SK-N-SH treated with all-trans-retinoic acid at 6 μM for 48 hours (cell line): ENCODE measurements around the gene CDX1.
A peak's percentile ranks its signal among the peaks of the same experiment; 100 is the strongest.

Source experiments
- ATAC-seq: fragments of 200-7000 bp; cut with Tn5 transposase; 3 replicates; pipeline ENCODE4 v1.9.1; 2020; ENCODE audit warnings: mild to moderate bottlenecking, moderate library complexity
- ARNTL ChIP-seq: fragments of 450-650 bp; formaldehyde crosslinking; IDR thresholded peaks from 2 replicates; pipeline ENCODE4 v1.5.0; 2020; ENCODE audit warnings: low read depth, mild to moderate bottlenecking, moderate library complexity, borderline replicate concordance
- BACH2 ChIP-seq: fragments of 250-450 bp; sonication (Bioruptor Pico); IDR thresholded peaks from 2 replicates; pipeline ENCODE4 v1.9.0; 2021; ENCODE audit warnings: mild to moderate bottlenecking, borderline replicate concordance
- CSDC2 ChIP-seq: fragments of 250-450 bp; sonication (Bioruptor Pico); IDR thresholded peaks from 2 replicates; pipeline ENCODE4 v1.5.0; 2020; ENCODE audit warnings: mild to moderate bottlenecking, moderate library complexity
- ESRRG ChIP-seq: fragments of 250-450 bp; sonication (Bioruptor Pico); IDR thresholded peaks from 2 replicates; pipeline ENCODE4 v1.6.1; 2021; ENCODE audit warnings: mild to moderate bottlenecking
- GLIS3 ChIP-seq: fragments of 250-450 bp; sonication (Bioruptor Pico); IDR thresholded peaks from 2 replicates; pipeline ENCODE4 v1.5.0; 2020; ENCODE audit warnings: mild to moderate bottlenecking, moderate library complexity
- ISL1 ChIP-seq: fragments of 250-450 bp; sonication (Bioruptor Pico); IDR thresholded peaks from 2 replicates; pipeline ENCODE4 v2.1.2; 2022; ENCODE audit warnings: mild to moderate bottlenecking, moderate library complexity
- OSR1 ChIP-seq: fragments of 250-450 bp; sonication (Bioruptor Pico); IDR thresholded peaks from 2 replicates; pipeline ENCODE4 v1.8.0; 2022; ENCODE audit warnings: moderate library complexity, mild to moderate bottlenecking, inconsistent platforms
- RARB ChIP-seq: fragments of 250-450 bp; sonication (Bioruptor Pico); IDR thresholded peaks from 2 replicates; pipeline ENCODE4 v1.8.0; 2021; ENCODE audit warnings: mild to moderate bottlenecking, moderate library complexity
- TCF4 ChIP-seq: fragments of 250-450 bp; sonication (Bioruptor Pico); IDR thresholded peaks from 2 replicates; pipeline ENCODE4 v1.8.0; 2021; ENCODE audit warnings: mild to moderate bottlenecking, moderate library complexity, borderline replicate concordance
- ZC3H10 ChIP-seq: fragments of 250-450 bp; sonication (Bioruptor Pico); IDR thresholded peaks from 2 replicates; pipeline ENCODE4 v1.5.1; 2021; ENCODE audit warnings: mild to moderate bottlenecking, moderate library complexity
- ZFP3 ChIP-seq: fragments of 250-450 bp; sonication (Bioruptor Pico); IDR thresholded peaks from 2 replicates; pipeline ENCODE4 v1.5.0; 2020; ENCODE audit warnings: mild to moderate bottlenecking, moderate library complexity
- ZFP30 ChIP-seq: fragments of 450-650 bp; formaldehyde crosslinking; IDR thresholded peaks from 2 replicates; pipeline ENCODE4 v1.5.0; 2022; ENCODE audit warnings: mild to moderate bottlenecking, moderate library complexity
- ZNF565 ChIP-seq: fragments of 450-650 bp; formaldehyde crosslinking; conservative IDR thresholded peaks from 2 replicates; pipeline ENCODE4 v1.5.0; 2020; ENCODE audit warnings: low read depth, mild to moderate bottlenecking, moderate library complexity
- ZNF8 ChIP-seq: fragments of 450-650 bp; formaldehyde crosslinking; IDR thresholded peaks from 2 replicates; pipeline ENCODE4 v1.5.0; 2020; ENCODE audit warnings: mild to moderate bottlenecking, moderate library complexity
- TF ChIP-seq, protein P1 (sequence below): fragments of 250-450 bp; sonication (Bioruptor Pico); IDR thresholded peaks from 2 replicates; pipeline ENCODE4 v1.5.1; 2021; ENCODE audit warnings: mild to moderate bottlenecking, moderate library complexity
- TF ChIP-seq, protein P2 (sequence below): fragments of 250-450 bp; sonication (Bioruptor Pico); IDR thresholded peaks from 2 replicates; pipeline ENCODE4 v1.8.0; 2020; ENCODE audit warnings: mild to moderate bottlenecking, moderate library complexity, borderline replicate concordance

Gene CDX1

DNA sequence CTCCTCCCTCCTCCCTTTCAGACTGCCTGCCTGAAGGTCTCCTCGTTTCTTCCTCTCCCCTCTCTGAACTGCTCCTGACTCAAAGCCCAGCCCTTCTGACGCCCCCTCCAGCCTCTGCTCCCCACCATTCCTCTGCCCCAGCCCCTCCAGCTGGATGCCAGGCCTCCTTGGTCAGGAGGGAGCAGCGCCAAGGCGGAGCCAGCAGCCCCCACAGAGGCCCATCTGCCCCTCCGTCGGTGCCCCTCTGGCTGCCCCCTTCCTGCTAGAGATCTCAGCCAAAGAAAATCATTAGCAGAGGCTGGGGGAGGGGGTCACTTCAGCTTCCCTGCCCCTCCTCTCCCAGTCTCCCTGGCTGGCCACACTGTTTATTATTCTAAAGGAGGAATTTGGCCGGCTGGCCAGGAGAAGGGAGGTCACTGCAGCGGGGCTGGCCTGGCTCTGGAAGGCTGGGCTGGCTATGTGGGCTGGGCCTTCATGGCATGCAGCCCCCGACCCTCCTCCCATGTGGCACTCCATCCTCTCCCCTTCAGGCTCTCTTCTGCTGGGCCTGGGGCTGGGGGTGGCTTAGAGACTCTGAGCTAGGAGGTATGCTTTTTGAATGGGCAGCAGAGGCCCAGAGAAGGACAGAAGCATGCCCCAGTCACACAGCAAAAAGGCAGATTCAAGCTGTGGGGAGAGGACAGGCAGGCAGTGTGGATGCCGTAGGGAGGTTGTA, 27.9 kb upstream of the CDX1 start (continued):
- TF ChIP-seq, protein P1, sequence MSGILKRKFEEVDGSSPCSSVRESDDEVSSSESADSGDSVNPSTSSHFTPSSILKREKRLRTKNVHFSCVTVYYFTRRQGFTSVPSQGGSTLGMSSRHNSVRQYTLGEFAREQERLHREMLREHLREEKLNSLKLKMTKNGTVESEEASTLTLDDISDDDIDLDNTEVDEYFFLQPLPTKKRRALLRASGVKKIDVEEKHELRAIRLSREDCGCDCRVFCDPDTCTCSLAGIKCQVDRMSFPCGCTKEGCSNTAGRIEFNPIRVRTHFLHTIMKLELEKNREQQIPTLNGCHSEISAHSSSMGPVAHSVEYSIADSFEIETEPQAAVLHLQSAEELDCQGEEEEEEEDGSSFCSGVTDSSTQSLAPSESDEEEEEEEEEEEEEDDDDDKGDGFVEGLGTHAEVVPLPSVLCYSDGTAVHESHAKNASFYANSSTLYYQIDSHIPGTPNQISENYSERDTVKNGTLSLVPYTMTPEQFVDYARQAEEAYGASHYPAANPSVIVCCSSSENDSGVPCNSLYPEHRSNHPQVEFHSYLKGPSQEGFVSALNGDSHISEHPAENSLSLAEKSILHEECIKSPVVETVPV (CRISPR knock-in tag), result no peak
- no peak for TF ChIP-seq OSR1 (CRISPR knock-in tag)
- TF ChIP-seq, protein P2, sequence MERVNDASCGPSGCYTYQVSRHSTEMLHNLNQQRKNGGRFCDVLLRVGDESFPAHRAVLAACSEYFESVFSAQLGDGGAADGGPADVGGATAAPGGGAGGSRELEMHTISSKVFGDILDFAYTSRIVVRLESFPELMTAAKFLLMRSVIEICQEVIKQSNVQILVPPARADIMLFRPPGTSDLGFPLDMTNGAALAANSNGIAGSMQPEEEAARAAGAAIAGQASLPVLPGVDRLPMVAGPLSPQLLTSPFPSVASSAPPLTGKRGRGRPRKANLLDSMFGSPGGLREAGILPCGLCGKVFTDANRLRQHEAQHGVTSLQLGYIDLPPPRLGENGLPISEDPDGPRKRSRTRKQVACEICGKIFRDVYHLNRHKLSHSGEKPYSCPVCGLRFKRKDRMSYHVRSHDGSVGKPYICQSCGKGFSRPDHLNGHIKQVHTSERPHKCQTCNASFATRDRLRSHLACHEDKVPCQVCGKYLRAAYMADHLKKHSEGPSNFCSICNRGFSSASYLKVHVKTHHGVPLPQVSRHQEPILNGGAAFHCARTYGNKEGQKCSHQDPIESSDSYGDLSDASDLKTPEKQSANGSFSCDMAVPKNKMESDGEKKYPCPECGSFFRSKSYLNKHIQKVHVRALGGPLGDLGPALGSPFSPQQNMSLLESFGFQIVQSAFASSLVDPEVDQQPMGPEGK (CRISPR knock-in tag), result peak; percentile 76; the same call in 1 of the 2 replicates

GRCh38 chr5:150139334-150139733, 27.2 kb upstream of the CDX1 start:
- ATAC-seq, result no peak

GRCh38 chr5:150140830-150141229, 25.7 kb upstream of the CDX1 start:
- TF ChIP-seq ARNTL (CRISPR knock-in tag) (no peak), ZNF565 (CRISPR knock-in tag) (no peak), CSDC2 (no peak), GLIS3 (no peak), TCF4 (CRISPR knock-in tag) (peak; percentile 89), BACH2 (CRISPR knock-in tag) (no peak), ZNF8 (CRISPR knock-in tag) (no peak)
- no peak for ATAC-seq

More at GRCh38 chr5:150139334-150139733, 27.2 kb upstream of the CDX1 start:
- TF ChIP-seq, protein P2 (CRISPR knock-in tag), result peak; percentile 99
- no peak for TF ChIP-seq ESRRG (CRISPR knock-in tag)
- TF ChIP-seq ISL1 (CRISPR knock-in tag), result 0 out of 2 replicates have a peak, but pooled peaks have one; percentile 20

DNA sequence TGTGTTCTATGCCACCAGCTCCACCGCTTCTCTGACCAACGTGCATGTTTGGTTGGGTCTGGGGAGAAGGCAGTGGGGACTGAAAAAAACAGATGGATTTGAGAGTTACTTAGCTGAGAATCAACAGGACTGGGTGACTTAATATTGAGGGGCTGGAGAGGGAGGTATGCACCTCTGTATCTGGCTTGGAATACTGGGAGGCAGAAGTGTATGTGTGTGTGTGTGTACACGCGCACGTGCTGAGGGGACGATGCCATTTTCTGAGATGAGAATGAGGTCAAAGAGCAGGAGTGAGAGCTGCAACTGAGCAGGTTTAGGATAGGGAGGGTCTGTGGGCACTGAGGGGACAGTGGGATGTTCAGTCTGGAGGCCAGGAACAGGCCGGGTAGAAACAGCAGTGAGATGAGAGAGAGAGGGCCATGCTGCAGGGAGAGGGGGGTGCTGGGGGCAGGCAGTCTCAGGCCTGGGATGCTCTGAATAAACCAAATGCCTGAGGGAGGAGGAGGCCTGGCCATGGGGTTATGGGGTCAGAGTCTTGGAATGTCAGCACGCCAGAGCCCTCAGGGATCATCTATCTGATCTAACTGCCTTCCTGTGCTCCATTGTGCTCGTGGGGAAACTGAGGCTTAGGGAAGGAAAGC, 24.9 kb upstream of the CDX1 start:
- TF ChIP-seq, protein P1 (CRISPR knock-in tag), result no peak
- TF ChIP-seq BACH2 (CRISPR knock-in tag) (no peak), ZNF565 (CRISPR knock-in tag) (0 out of 2 replicates have a peak, but pooled peaks have one; percentile 18), CSDC2 (0 out of 2 replicates have a peak, but pooled peaks have one; percentile 21), ZFP30 (no peak), RARB (CRISPR knock-in tag) (no peak), TCF4 (CRISPR knock-in tag) (no peak), ARNTL (CRISPR knock-in tag) (no peak), ESRRG (CRISPR knock-in tag) (no peak)
- ATAC-seq, result peak; percentile 29

GRCh38 chr5:150142185-150142958, 24.2 kb upstream of the CDX1 start:
- peak; percentile 6; the same call in 2 of the 3 replicates for ATAC-seq
- no peak for TF ChIP-seq ZC3H10 (CRISPR knock-in tag)
- TF ChIP-seq ZFP3, result 0 out of 2 replicates have a peak, but pooled peaks have one; percentile 11
- TF ChIP-seq ESRRG (CRISPR knock-in tag), result no peak
